ENCODE results near the gene VAMP4. TPM values are rescaled to one million over a fixed set of nuclear protein-coding genes. Genes with fewer than 3 reads are reported as not detected.

The VAMP4 gene
- total and polyA plus RNA-seq, 2 experiments from 2014 or later, result 7.3 to 7.4 TPM

DNA sequence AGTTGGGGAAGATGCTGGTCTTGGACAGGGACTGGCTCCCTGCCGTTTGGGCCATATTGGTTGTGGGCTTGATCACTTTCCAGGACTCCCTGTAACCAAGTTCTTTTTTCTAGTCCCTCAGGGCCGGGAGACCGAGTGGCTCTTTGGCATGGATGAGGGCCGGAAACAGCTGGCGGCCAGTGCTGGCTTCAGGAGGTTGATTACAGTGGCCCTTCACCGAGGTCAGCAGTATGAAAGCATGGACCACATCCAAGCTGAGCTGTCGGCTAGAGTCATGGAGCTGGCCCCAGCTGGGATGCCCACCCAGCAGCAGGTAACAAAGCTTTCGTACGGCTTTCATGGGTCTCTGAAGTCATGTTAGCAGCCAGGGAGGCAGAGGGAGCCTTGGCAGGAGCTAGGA, 43.9 kb upstream of the VAMP4 start (continued):
- TF ChIP-seq, protein P1, sequence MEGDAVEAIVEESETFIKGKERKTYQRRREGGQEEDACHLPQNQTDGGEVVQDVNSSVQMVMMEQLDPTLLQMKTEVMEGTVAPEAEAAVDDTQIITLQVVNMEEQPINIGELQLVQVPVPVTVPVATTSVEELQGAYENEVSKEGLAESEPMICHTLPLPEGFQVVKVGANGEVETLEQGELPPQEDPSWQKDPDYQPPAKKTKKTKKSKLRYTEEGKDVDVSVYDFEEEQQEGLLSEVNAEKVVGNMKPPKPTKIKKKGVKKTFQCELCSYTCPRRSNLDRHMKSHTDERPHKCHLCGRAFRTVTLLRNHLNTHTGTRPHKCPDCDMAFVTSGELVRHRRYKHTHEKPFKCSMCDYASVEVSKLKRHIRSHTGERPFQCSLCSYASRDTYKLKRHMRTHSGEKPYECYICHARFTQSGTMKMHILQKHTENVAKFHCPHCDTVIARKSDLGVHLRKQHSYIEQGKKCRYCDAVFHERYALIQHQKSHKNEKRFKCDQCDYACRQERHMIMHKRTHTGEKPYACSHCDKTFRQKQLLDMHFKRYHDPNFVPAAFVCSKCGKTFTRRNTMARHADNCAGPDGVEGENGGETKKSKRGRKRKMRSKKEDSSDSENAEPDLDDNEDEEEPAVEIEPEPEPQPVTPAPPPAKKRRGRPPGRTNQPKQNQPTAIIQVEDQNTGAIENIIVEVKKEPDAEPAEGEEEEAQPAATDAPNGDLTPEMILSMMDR (conservative IDR thresholded peaks at IDR 0.05; ENCODE audit: low read depth in 2 of 2), result no peak
- TF ChIP-seq POLR2AphosphoS5 (IDR thresholded peaks at IDR 0.05; ENCODE audit: low read depth) (no peak), NANOG (IDR thresholded peaks at IDR 0.05; ENCODE audit: borderline replicate concordance) (no peak)

- Histone ChIP-seq H3K79me2 (replicated peaks; ENCODE audit: insufficient read depth) (peaks cover 63% of the 10 kb centered on the region), H3K4me2 (no peak overlapping the region), H3K4me3 (no peak overlapping the region), H3K36me3 (ENCODE audit: insufficient read depth) (peaks cover 42% of the 10 kb centered on the region), H3F3A (replicated peaks; ENCODE audit: low read depth) (peaks cover 10% of the 10 kb centered on the region), H4K20me1 (replicated peaks; ENCODE audit: insufficient read depth) (peaks cover 30% of the 10 kb centered on the region), H3K4me1 (ENCODE audit: insufficient read depth) (peaks cover 14% of the 10 kb centered on the region; the same call in 1 of the 2 replicates), H3K9me2 (ENCODE audit: insufficient read depth) (no peaks in the 10 kb centered on the region), H3K27me3 (ENCODE audit: insufficient read depth) (no peaks in the 10 kb centered on the region), H3K27ac (ENCODE audit: low read depth) (no peak overlapping the region), H2AFZ (no peak overlapping the region)
- no peak overlapping the region for H3K27ac Mint-ChIP-seq
- TF ChIP-seq CREB1 (CRISPR knock-in tag; IDR thresholded peaks at IDR 0.05; ENCODE audit: low read depth) (no peak), EZH2 (IDR thresholded peaks at IDR 0.05; ENCODE audit: low read depth, unreplicated experiment) (no peak), ZNF114 (CRISPR knock-in tag; IDR thresholded peaks at IDR 0.05) (no peak), REST (IDR thresholded peaks at IDR 0.05; ENCODE audit: unreplicated experiment) (no peak), JUNB (IDR thresholded peaks at IDR 0.05; ENCODE audit: unreplicated experiment) (no peak), ZNF462 (CRISPR knock-in tag; IDR thresholded peaks at IDR 0.05) (no peak), NANOG (IDR thresholded peaks at IDR 0.05; ENCODE audit: borderline replicate concordance) (no peak), ETS1 (IDR thresholded peaks at IDR 0.05) (no peak), ZNF331 (CRISPR knock-in tag; IDR thresholded peaks at IDR 0.05; ENCODE audit: low read depth) (no peak)
- no peak for DNase-seq (ENCODE audit: low spot score)
- H3K27me3 Mint-ChIP-seq (ENCODE audit: insufficient read depth, low read depth, poor library complexity), result peaks cover 9% of the 10 kb centered on the region
- H3K36me3 Mint-ChIP-seq (ENCODE audit: low read depth), result peaks cover 73% of the 10 kb centered on the region
- no peak for ATAC-seq
- no peaks in the 10 kb centered on the region for H3K9me3 Mint-ChIP-seq
- no peak overlapping the region for H3K4me3 Mint-ChIP-seq
- H3K4me1 Mint-ChIP-seq, result peaks cover 15% of the 10 kb centered on the region
Observed at GRCh38 chr1:171784784-171785183, 42.9 kb upstream of the VAMP4 start.

Measured in GM23338 (cell line).